ENCODE results near the gene OR10H4.
"Not testable (repeated sequence)": the region's sequence is repeated elsewhere in the genome, so short reads cannot be mapped to it uniquely, and the experiment has no call there.

Gene OR10H4, protein sequence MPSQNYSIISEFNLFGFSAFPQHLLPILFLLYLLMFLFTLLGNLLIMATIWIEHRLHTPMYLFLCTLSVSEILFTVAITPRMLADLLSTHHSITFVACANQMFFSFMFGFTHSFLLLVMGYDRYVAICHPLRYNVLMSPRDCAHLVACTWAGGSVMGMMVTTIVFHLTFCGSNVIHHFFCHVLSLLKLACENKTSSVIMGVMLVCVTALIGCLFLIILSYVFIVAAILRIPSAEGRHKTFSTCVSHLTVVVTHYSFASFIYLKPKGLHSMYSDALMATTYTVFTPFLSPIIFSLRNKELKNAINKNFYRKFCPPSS

DNA sequence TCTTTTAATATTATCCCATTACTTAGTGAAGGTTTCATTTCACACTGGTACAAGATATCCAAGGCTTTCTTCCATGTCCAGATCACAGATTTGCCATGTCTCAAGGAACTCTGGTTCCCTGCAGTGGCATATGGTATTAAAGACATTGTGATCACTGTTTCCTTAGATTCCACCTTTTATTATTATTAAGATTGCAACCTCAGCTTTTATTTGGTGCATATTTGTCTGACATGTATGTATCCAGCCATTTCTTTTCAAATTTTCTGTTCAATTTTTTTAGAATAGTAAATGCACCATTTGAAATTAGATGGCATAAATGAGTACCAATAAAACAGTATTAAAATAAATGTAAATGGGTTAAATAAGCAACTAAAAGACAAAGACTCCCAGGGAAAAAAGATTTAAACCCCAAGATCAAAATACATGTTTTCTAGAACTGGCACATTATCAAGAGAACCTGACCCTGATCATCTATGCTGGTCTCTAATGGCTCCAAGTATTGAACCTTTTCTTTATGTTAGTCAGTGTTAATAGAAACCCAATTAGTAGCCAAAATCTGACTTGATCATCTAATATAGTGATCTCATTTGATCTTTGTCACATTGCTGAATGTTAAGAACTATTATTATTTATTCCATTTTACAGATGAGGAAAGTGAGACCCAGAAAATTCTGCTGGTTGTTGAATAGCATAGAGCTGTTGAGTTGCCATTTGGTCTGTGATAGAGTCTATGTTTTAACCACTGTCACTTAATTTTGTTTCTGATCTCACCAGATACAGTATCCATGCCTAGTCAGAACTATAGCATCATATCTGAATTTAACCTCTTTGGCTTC, at the start of gene OR10H4:
Gene OR10H4 (plus strand): TSS at position 786 of the 836 bp plus-strand sequence. CDS start 0 bp downstream, at position 786.
- no peak within 1 kb of the TSS for H3K27ac Mint-ChIP-seq
- no peaks in the 10 kb centered on the region for H3K36me3 Mint-ChIP-seq (ENCODE audit: low read depth)
- TF ChIP-seq, protein P1, sequence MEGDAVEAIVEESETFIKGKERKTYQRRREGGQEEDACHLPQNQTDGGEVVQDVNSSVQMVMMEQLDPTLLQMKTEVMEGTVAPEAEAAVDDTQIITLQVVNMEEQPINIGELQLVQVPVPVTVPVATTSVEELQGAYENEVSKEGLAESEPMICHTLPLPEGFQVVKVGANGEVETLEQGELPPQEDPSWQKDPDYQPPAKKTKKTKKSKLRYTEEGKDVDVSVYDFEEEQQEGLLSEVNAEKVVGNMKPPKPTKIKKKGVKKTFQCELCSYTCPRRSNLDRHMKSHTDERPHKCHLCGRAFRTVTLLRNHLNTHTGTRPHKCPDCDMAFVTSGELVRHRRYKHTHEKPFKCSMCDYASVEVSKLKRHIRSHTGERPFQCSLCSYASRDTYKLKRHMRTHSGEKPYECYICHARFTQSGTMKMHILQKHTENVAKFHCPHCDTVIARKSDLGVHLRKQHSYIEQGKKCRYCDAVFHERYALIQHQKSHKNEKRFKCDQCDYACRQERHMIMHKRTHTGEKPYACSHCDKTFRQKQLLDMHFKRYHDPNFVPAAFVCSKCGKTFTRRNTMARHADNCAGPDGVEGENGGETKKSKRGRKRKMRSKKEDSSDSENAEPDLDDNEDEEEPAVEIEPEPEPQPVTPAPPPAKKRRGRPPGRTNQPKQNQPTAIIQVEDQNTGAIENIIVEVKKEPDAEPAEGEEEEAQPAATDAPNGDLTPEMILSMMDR (IDR thresholded peaks at IDR 0.05), result no peak
- peaks cover 6% of the 10 kb centered on the region for H3K27me3 Mint-ChIP-seq (ENCODE audit: low read depth, poor library complexity)
- H3K9me3 Mint-ChIP-seq, result peaks cover 75% of the 10 kb centered on the region
- no peaks in the 10 kb centered on the region for H3K4me1 Mint-ChIP-seq
- no peak within 1 kb of the TSS for H3K4me3 Mint-ChIP-seq
- DNase-seq, result no peak

DNA sequence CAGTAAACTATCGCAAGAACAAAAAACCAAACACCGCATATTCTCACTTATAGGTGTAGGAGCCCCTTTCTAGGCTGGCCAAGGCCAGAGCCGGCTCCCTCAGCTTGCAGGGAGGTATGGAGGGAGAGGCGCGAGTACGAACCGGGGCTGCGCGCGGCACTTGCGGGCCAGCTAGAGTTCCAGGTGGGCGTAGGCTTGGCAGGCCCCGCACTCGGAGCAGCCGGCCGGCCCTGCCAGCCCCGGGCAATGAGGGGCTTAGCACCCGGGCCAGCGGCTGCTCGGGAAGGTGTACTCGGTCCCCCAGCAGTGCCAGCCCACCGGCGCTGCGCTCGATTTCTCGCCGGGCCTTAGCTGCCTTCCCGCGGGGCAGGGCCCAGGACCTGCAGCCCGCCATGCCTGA, 49.2 kb upstream of the OR10H4 start:
- not testable (repeated sequence) for H3K4me1 Mint-ChIP-seq; H3K36me3 Mint-ChIP-seq (ENCODE audit: low read depth); H3K27ac Mint-ChIP-seq; H3K27me3 Mint-ChIP-seq (ENCODE audit: low read depth, poor library complexity); H3K4me3 Mint-ChIP-seq; DNase-seq
- H3K9me3 Mint-ChIP-seq, result peaks cover 83% of the 10 kb centered on the region

DNA sequence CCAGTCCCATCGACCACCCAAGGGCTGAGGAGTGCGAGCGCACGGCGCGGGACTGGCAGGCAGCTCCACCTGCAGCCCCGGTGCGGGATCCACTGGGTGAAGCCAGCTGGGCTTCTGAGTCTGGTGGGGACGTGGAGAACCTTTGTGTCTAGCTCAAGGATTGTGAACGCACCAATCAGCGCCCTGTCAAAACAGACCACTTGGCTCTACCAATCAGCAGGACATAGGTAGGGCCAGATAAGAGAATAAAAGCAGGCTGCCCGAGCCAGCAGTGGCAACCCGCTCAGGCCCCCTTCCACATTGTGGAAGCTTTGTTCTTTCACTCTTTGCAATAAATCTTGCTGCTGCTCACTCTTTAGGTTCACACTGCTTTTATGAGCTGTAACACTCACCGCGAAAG, 48.8 kb upstream of the OR10H4 start:
- not testable (repeated sequence) for DNase-seq; H3K27ac Mint-ChIP-seq; H3K4me3 Mint-ChIP-seq; H3K27me3 Mint-ChIP-seq (ENCODE audit: low read depth, poor library complexity); H3K36me3 Mint-ChIP-seq (ENCODE audit: low read depth); H3K4me1 Mint-ChIP-seq
- peaks cover 83% of the 10 kb centered on the region for H3K9me3 Mint-ChIP-seq

DNA sequence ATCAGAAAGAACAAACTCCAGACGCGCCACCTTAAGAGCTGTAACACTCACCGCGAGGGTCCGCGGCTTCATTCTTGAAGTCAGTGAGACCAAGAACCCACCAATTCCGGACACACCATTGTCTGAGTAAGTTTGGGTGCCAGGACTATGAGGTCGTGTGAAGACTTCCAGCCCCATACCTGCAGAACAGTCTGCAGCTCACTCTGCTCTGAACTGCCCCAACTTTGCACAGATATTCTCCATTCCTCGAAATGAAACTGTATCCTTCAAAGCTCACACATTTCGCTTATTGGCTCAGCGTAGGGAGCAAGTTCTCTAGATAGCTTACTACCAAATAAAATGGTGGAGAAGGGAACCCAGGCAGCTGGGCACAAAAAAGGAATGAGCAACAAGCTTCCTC, 48.3 kb upstream of the OR10H4 start:
- Mint-ChIP-seq H3K27ac (no peak overlapping the region), H3K27me3 (ENCODE audit: low read depth, poor library complexity) (no peaks in the 10 kb centered on the region), H3K9me3 (peaks cover 82% of the 10 kb centered on the region), H3K4me1 (no peaks in the 10 kb centered on the region), H3K4me3 (no peak overlapping the region), H3K36me3 (ENCODE audit: low read depth) (no peaks in the 10 kb centered on the region)
- DNase-seq, result no peak
- TF ChIP-seq, protein P1 (IDR thresholded peaks at IDR 0.05), result no peak

DNA sequence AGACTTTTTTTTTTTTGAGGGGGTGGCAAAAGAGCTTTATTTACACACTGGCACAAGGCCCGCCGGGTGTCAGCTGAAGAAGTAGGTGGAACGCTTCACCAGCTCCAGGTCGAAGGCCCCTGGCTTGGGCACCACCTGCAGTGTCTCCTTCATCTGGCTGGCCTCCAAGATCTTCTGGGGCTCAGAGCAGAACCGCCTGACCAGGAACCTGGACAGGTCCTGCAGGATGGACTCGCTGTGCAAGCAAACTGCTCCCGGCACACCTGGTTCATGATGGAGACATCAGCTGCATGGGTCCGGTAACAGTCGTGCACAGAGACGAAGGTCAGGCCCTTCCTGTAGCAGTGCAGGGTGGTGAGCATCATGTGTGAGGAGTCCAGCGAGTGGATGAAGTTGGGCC, 46.6 kb upstream of the OR10H4 start:
- peaks cover 83% of the 10 kb centered on the region for H3K9me3 Mint-ChIP-seq

DNA sequence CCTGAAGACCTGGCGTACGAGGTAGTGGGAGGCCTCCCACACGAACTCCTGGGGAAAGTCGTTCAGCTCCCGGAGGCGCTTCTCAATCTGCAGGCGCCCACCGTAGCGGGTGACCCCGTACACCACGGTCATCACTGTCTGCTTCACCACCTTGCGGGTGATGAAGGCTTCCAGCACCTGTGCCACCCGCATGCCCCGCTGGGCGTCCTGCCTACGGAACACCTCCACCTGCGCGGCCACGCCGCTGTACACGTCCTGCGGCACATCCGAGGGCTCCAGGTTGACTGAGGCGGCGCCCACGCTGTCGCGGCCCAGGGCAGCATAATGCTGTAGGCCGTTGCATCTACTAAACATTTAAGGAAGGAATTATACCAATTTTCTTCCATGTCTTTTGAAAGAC, 45.9 kb upstream of the OR10H4 start:
- not testable (repeated sequence) for H3K27me3 Mint-ChIP-seq (ENCODE audit: low read depth, poor library complexity); H3K36me3 Mint-ChIP-seq (ENCODE audit: low read depth); DNase-seq; H3K4me1 Mint-ChIP-seq; H3K4me3 Mint-ChIP-seq; H3K27ac Mint-ChIP-seq
- peaks cover 82% of the 10 kb centered on the region for H3K9me3 Mint-ChIP-seq

More for the DNA sequence above, 46.6 kb upstream of the OR10H4 start:
- H3K4me3 Mint-ChIP-seq, result no peak overlapping the region
- H3K4me1 Mint-ChIP-seq, result no peaks in the 10 kb centered on the region
- TF ChIP-seq, protein P1 (IDR thresholded peaks at IDR 0.05), result no peak
- no peak for DNase-seq
- no peaks in the 10 kb centered on the region for H3K27me3 Mint-ChIP-seq (ENCODE audit: low read depth, poor library complexity)
- no peaks in the 10 kb centered on the region for H3K36me3 Mint-ChIP-seq (ENCODE audit: low read depth)
- H3K27ac Mint-ChIP-seq, result no peak overlapping the region

DNA sequence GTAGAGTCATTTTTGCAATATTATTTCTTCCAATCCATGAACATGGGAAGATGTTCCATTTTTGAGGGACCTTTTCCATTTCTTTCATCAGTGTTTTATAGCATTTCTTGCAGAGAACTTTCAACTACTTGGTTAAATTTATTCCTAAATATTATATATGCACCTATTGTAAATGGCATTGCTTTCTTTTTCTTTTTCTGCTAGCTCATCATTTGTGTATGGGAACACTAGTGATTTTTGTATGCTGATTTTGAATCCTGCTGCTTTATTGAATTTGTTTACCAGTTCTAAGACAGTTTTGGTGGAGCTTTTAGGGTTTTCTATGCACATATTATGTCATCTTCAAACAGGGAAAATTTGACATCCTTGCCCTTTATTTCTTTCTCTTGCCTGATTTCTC, 43.8 kb upstream of the OR10H4 start:
- no peak overlapping the region for H3K27ac Mint-ChIP-seq
- no peak for DNase-seq
- no peaks in the 10 kb centered on the region for H3K27me3 Mint-ChIP-seq (ENCODE audit: low read depth, poor library complexity)
- peaks cover 83% of the 10 kb centered on the region for H3K9me3 Mint-ChIP-seq
- no peaks in the 10 kb centered on the region for H3K36me3 Mint-ChIP-seq (ENCODE audit: low read depth)
- TF ChIP-seq, protein P1 (IDR thresholded peaks at IDR 0.05), result no peak
- no peak overlapping the region for H3K4me3 Mint-ChIP-seq
- H3K4me1 Mint-ChIP-seq, result no peaks in the 10 kb centered on the region
